ENCODE data around the gene FMN2.

The FMN2 gene

DNA sequence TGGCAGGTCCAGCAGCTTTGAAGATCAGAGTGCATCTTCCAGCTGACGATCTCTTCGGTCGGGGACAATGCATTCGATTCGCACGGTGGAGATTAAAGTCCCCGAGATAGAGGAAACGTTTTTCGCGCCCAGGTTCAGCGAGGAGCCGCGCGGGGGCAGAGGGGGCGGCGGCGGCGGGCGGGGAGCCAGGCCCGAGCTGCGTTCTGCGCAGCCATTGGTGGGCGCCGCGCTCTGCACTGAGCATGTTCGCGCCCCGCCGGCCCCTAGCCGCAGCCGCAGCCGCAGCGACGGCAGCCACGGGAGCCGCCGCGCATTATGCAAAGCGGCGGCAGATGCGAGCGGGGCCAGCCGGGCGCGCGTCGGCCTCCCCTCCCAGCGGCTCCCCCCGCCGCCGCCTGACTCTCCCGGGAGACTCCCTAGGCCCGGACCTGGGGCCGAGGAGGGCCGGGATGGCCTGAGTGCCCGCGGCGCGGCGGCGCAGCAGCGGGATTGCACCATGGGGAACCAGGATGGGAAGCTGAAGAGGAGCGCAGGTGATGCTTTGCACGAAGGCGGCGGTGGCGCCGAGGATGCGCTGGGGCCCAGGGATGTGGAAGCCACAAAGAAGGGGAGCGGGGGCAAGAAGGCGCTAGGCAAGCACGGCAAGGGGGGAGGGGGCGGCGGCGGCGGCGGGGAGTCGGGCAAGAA lies at the start of gene FMN2:
Gene FMN2 (plus strand): TSS at position 270 of the 687 bp plus-strand sequence. CDS start 227 bp downstream, at position 497.
- no peak for DNase-seq (ENCODE audit: low read depth)

DNA sequence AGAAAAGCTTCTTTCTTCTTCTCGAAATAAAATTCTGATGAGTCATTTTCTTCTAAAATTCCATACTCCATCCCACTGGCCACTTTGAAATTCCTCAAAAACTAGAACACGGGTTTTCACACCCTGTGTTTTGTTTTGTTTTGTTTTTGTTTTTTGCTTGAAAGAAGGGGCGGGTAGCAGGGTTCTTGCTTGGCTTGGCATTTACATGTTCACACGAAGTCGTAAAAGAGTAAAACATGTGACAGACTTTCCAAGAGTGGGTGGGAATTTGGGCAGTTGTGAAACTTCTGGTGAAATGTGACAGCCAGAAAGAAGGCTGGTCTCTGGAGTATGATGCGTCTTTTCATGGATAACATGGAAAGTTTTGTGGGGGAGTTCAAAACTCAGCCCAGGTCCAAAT lies 47.1 kb upstream of the FMN2 start:
- no peak for DNase-seq (ENCODE audit: low read depth)

DNA sequence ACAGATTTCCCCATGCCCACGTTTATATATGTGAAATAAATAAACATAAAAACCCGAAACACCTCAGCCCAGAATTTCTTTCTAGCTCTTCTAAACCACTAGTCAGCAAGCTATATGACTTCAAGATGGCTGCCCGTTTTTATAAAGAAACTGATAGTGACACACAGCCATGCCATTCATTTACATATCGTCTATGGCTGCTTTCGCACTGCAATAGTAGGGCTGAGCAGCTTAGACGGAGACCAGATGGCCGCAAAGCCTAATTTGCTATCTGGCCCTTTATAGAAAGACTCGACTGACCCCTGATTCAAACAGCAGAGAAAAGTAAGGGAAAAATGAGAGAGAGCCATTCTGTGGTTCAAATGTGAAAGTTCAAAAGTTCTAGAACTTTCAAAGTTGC lies 45.7 kb upstream of the FMN2 start:
- no peak for DNase-seq (ENCODE audit: low read depth)

DNA sequence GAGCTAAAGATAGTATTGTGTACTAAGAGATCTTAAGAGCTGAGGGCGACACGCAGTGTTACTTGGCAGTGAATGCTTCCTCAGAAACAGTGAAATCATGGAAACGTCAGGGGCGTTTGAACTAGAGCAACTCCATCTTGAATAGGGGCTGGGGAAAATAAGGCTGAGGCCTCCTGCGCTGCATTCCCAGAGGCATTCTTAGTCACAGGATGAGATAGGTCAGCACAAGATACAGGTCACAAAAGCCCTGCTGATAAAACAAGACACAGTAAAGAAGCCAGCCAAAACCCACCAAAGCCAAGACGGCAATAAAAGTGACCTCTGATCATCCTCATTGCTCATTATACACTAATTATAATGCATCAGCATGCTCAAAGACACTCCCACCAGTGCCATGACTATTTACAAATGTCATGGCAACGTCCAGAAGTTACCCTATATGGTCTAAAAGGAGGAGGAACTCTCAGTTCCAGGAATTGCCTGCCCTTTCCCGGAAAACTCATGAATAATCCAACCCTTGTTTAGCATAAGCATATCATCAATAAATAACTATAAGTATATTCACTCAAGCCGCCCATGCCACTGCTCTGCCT lies 37.5 kb upstream of the FMN2 start:
- DNase-seq (ENCODE audit: low read depth) = no peak

DNA sequence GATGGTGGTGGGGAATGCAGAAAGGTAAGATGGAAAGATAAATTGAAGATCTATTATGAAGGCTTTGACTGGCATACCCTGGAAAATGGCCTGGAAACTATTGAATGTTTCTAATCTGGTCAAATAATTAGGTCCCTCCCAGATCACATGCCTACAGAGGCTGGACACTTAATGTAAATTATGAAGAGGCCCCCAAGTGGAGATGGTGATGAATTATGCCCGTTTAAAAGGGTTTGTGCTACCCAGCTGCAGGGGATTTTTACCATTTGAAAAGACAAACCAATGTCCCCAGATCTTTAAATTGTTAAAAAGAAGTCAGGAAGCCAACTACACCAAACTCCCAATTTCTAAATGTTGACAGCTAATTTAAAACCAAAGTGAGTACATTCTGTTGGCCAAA lies 35.7 kb upstream of the FMN2 start:
- DNase-seq (ENCODE audit: low read depth) = no peak

DNA sequence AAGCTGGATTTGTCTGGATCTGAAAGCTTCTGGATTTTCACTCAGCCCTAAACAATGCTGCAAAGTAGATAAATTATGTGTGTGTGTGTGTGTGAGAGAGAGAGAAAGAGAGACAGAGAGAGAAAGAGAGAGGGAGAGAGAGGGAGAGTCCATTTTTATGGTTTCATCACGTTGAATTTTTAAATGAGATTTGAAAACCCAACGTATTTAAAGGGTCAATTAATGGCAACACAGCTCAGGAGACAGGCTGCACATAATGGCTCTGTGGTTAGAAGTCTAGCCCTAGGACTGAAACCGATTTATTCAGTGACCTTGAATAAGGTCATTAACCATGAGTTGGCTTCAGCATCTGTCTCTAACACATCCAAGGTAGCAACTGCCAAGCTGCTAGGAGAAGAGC lies 35.3 kb upstream of the FMN2 start:
- no peak for DNase-seq (ENCODE audit: low read depth)

DNA sequence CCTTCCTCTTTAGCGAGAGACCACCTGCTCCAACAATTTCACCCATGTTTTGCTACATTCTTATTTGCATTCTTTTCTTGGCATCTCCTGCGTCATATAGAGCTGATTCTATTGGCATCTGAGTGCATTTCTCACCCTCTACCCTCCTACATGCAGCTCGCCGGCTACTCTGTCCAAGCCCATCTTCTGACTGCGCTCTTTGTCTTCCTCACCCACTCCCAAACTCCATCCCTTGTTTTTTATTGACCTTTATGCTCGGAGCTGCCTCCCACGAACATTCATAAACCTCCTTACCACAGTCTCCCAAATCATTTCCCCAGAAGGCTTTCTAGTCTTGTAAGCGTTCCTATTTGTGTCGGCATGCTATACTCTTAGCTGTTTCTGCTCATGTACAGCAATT lies 33.6 kb upstream of the FMN2 start:
- no peak for DNase-seq (ENCODE audit: low read depth)

DNA sequence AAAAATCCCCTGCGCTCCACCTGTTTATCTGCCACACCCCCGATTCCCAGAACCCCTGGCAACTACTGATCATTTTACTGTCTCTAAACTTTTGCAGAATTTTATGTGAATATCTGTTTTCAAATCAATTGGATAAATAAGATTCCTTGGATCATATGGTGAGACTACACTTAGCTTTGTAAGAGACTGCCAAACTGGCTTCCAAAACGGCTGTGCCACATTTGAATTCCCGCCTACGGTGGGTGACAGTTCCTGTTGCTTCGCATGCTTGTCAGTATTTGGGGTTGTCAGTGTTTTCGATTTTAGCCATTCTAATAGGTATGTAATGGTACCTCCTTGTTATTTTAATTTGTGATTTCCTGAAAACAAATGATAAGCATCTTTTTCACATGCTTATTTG lies 22.7 kb upstream of the FMN2 start:
- no peak for DNase-seq (ENCODE audit: low read depth)

DNA sequence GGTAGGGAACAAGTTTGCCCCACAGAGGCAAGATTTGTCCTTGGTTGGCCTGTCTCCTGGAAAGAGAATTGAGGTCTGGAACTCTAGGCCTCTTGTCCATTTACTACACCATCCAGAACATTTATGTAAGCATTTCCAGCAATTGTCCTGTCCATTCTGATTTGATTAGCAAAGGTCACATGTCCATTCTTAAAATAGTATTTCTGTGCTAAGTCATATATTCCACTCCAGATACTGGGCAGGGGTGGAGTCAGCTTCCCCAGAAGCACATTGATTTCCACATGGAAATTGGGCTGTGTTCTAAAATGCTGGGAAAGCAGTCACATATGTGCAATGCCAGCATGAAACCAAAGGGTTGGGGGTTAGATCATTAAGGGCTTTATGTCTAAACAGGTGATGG lies 21.5 kb upstream of the FMN2 start:
- DNase-seq (ENCODE audit: low read depth) = no peak

DNA sequence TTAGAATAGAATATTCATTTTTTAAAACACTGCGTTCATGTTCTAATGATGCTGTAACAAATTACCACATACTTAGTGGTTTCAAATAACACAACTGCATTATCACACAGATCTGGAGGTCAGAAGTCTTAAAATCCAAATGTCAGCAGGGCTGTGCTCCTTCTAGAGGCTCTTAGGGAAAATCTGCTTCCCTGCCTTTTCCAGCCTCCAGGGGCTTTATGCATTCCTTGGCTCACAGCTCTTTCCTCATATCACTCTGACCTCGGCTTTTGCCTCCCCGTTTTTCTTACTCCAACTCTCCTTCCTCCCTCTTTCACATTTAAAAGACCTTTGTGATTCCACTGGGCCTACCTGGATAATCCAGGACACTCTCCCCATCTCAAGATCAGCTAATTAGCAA lies 18.6 kb upstream of the FMN2 start:
- no peak for DNase-seq (ENCODE audit: low read depth)

DNA sequence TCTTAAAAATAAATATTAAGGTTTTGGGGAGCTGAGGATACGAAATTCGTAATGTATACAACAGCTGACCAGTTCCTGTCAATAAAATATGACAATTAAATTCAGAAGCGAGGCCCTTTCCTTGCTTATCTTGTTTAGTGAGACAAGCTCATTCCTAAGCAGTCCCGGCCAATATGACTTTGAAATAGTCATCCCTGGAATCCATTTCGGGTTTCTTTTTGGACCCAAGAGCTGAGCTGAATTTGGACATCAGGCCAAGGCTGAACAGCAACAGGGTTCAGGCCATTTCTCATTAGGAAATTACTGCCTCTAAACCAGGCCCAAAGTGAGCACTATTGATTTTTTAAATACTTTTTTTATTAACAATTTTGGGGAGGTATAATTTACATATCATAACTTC lies 17.3 kb upstream of the FMN2 start:
- DNase-seq (ENCODE audit: low read depth) = no peak

DNA sequence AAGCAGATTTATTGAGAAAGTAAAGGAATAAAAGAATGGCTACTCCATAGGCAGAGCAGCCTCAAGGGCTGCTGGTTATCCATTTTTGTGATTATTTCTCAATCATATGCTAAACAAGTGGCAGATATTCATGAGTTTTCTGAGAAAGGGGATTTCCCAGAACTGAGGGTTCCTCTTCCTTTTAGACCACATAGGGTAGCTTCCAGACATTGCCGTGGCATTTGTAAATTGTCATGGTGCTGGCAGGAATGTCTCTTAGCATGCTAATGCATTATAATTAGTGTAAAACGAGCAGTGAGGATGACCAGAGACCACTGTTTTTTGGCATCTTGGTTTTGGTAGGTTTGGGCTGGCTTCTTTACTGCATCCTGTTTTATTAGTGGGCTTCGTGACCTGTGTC lies 16.8 kb upstream of the FMN2 start:
- DNase-seq (ENCODE audit: low read depth) = no peak

DNA sequence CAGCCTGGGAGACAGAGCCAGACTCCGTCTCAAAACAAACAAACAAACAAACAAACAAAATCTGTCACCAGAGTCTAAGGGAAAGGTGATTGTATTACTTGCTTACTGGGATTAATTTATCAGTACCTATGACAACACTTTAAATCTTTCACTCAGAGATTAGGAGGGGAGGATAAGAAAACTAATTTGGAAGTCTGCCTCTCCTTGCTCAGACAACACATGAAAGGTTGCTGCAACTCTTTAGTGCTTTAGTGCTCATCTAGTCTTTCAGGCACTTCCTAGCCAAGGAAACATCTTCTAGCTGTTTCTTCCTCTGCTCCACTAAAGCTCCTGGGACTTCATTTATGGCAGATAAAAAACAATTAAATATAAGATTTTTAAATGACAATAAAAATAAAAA lies 7.3 kb upstream of the FMN2 start:
- DNase-seq (ENCODE audit: low read depth) = no peak

DNA sequence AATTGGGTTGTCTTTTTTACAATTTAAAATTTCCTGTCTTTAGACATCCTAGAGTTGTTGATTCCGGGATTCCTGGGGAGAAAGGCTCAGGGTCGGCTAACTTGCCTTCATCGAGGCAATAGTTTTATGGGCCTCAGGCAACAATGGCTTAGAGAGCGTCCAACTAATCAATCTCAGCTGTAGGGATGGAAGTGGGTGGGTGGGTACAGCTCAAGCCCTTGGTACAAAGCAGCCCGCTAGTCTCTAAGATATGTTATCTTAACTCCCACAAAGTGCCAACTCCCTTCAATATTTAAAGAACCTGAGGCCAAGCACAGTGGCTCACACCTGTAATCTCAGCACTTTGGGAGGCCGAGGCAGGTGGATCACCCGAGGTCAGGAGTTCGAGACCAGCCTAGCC lies 6.9 kb upstream of the FMN2 start:
- DNase-seq (ENCODE audit: low read depth) = no peak

DNA sequence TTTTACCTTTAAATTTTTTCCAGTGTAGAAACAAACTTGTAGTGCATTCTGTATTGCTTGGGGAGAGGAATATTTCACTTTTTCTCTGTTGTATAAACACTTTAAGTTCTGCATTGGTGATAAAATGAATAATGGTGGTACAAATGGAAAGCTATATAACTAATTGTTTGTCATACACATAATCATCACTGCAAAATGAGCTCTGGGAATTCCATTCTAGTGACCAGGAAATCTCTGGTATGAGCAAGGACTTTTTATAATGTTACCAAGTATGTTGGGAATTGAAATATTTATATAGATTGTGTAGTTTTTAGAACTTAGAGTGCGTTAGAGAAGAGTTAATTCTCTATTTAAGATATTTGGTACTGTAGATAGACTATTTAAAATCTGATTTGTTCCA lies 5.0 kb upstream of the FMN2 start:
- DNase-seq (ENCODE audit: low read depth) = no peak

DNA sequence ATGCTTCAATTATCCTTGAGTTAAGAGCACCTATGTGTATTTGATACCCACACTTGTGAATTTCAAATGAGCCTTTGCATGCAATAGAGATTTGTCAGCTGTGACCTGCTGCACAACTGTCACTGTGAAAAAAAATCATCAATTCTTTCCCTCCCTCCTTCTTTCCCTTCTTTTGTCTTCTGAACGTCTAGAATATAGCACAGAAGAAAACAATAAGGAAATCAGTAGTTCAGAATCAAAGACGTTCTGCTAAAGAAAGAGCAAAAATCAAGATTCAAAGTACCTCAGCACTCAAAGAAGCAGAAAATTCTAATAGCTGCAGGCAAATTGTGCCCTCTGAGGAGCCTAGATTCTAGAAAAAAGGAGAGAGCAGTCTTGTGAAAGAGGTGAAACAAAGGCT lies 1.7 kb upstream of the FMN2 start:
- no peak for DNase-seq (ENCODE audit: low read depth)

DNA sequence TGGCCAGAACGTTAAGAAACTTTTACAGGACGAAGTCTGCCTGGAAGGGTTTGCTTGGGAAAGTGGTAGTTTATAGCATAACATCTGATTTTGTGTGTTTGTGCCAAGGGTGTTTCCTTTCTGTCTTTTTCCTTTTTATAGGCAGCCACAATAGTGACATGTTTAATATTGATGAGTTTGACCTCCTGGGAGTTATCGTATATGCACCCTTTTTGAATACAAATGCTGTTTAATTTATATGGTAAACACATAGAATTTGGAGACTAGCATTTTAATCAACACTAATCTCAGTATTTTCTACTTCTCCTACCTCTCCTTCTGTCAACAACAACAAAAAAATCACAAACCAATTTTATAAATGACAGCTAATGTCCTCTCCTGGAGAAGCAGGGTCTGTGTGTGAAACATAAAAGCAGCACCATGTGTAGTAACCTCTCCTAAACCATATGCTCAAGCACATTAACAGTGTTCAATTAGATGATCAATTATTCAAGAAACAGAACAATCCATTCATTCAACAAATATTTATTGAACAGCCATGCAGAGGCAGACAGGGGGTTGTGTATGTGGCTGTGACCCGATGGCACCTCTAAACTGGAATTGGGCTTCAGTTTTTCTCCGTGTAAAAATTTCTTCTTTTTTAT lies 604 bp upstream of the FMN2 start:
- no peak for DNase-seq (ENCODE audit: low read depth)

DNA sequence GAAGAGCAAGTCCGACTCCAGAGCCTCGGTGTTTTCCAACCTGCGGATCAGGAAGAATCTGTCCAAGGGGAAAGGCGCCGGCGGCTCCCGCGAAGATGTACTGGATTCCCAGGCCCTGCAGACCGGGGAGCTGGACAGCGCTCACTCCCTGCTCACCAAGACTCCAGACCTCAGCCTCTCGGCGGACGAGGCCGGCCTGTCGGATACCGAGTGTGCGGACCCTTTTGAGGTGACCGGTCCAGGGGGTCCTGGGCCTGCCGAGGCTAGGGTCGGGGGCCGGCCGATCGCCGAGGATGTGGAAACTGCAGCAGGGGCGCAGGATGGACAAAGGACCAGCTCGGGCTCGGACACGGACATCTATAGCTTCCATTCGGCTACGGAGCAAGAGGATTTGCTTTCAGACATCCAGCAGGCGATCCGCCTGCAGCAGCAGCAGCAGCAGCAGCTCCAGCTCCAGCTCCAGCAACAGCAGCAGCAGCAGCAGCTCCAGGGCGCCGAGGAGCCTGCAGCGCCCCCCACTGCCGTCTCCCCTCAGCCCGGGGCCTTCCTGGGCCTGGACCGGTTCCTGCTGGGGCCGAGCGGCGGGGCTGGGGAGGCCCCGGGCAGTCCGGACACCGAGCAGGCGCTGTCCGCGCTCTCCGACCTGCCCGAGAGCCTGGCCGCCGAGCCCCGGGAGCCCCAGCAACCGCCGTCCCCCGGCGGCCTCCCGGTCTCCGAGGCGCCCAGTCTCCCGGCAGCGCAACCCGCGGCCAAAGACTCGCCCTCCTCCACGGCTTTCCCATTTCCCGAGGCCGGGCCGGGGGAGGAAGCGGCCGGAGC lies 827 bp downstream of the FMN2 start:
- DNase-seq (ENCODE audit: low read depth) = no peak

DNA sequence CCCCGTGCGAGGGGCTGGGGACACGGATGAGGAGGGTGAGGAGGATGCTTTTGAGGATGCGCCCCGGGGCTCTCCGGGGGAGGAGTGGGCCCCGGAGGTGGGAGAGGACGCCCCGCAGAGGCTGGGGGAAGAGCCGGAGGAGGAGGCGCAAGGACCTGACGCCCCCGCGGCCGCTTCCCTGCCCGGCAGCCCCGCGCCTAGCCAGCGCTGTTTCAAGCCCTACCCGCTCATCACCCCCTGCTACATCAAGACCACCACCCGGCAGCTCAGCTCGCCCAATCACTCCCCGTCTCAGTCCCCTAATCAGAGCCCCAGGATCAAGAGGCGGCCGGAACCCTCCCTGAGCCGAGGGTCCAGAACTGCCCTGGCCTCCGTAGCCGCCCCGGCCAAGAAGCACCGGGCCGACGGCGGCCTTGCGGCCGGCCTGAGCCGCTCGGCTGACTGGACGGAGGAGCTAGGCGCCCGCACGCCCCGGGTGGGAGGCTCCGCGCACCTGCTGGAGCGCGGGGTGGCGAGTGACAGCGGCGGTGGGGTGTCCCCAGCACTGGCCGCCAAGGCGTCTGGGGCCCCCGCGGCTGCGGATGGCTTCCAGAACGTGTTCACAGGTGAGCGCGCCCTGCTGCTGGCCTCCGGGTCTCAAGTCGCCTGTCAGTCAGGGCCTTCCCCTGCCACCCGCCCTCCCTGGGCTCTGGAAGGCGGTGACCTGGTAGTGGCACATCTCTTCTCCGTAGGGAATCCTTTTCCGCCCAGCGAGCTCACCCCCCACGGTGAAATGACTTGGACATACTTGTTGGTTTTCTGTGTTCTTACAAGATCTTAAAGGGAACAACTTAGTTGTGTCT lies 1.7 kb downstream of the FMN2 start:
- DNase-seq (ENCODE audit: low read depth) = no peak

DNA sequence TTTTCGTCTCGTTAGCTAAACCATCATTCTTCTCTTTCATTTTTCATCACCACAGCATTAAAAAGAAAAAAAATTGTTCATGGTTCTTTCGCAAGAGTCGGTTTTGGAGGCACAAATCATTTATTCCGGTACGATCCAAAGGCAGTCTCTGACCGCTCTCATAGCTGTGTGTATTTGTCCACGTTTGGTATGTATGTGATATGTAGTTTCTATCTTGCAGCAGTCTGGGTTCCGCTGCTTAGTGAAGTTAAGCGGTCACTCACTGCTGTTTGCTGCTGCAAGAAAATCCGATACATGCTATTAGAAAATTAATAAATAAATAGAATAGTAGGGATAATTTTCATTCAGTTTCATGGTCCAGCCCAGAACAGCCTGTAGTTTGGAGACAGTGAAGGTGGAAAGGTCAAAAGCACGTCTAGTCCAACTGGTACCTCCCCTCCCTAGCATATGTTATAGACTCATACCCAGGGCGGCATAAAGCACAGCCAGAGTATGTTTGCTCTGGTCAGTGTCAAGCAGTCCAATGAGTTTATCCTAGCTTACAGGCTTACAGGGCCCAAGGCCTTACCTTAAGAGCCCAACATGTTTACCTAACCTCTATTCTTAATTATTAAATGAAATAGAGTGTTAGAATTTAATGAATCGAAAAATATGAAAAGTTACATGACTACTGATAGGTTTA lies 2.5 kb downstream of the FMN2 start:
- DNase-seq (ENCODE audit: low read depth) = no peak

DNA sequence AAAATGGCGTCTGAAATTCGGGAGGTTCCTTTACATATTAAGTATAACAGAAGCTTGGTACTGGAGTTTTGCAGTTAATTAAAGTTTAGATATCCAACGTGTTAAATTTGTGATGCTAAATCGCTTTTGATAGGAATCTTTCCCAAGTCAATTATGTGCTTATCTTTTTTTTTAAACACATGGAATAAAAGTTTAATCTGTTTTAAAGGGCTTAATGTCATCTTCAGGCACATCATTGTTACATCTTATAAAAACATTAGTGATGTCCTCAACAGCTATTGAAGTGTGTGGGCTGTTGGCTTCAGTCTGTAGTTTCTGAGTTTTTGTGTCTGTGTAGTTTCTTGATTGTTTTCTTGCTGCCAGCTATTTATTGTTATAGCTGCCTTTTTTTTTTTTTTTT lies 5.3 kb downstream of the FMN2 start:
- DNase-seq (ENCODE audit: low read depth) = no peak
